HEK293 (cell line): ENCODE data around the gene DGUOK.

Source experiments
- CTCF ChIP-seq: fragments of 450-650 bp; formaldehyde crosslinking; IDR thresholded peaks from 2 replicates; pipeline ENCODE4 v1.5.1; 2016; ENCODE audit warnings: missing biosample characterization, missing genetic modification characterization
- ZNF580 ChIP-seq: fragments of 450-650 bp; formaldehyde crosslinking; IDR thresholded peaks from 2 replicates; pipeline ENCODE4 v1.5.1; 2016; ENCODE audit warnings: missing biosample characterization, missing genetic modification characterization
- ZNF830 ChIP-seq: fragments of 450-650 bp; IDR thresholded peaks from 2 replicates; pipeline ENCODE4 v1.5.0; 2018; ENCODE audit warnings: missing biosample characterization, missing genetic modification characterization, low read depth, mild to moderate bottlenecking, moderate library complexity
- TF ChIP-seq, protein P1 (sequence below): sonication (generic); formaldehyde crosslinking; IDR thresholded peaks from 2 replicates; pipeline ENCODE4 v1.8.1; 2022; ENCODE audit warnings: mild to moderate bottlenecking, moderate library complexity, missing genetic modification reagents
- TF ChIP-seq, protein P2 (sequence below): fragments of 450-650 bp; formaldehyde crosslinking; IDR thresholded peaks from 2 replicates; pipeline ENCODE4 v1.5.1; 2016; ENCODE audit warnings: missing biosample characterization, missing genetic modification characterization
- TF ChIP-seq, protein P3 (sequence below): fragments of 450-650 bp; formaldehyde crosslinking; IDR thresholded peaks from 2 replicates; pipeline ENCODE4 v1.5.1; 2016; ENCODE audit warnings: missing biosample characterization, missing genetic modification characterization

- TF ChIP-seq CTCF (tag by site-specific recombination) (no peak), ZNF580 (tag by site-specific recombination) (no peak), ZNF830 (no peak)
- TF ChIP-seq, protein P1, sequence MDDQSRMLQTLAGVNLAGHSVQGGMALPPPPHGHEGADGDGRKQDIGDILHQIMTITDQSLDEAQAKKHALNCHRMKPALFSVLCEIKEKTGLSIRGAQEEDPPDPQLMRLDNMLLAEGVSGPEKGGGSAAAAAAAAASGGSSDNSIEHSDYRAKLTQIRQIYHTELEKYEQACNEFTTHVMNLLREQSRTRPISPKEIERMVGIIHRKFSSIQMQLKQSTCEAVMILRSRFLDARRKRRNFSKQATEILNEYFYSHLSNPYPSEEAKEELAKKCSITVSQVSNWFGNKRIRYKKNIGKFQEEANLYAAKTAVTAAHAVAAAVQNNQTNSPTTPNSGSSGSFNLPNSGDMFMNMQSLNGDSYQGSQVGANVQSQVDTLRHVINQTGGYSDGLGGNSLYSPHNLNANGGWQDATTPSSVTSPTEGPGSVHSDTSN (CRISPR knock-in tag) = no peak
- TF ChIP-seq, protein P2, sequence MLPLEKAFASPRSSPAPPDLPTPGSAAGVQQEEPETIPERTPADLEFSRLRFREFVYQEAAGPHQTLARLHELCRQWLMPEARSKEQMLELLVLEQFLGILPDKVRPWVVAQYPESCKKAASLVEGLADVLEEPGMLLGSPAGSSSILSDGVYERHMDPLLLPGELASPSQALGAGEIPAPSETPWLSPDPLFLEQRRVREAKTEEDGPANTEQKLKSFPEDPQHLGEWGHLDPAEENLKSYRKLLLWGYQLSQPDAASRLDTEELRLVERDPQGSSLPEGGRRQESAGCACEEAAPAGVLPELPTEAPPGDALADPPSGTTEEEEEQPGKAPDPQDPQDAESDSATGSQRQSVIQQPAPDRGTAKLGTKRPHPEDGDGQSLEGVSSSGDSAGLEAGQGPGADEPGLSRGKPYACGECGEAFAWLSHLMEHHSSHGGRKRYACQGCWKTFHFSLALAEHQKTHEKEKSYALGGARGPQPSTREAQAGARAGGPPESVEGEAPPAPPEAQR (tag by site-specific recombination) = no peak
- TF ChIP-seq, protein P3, sequence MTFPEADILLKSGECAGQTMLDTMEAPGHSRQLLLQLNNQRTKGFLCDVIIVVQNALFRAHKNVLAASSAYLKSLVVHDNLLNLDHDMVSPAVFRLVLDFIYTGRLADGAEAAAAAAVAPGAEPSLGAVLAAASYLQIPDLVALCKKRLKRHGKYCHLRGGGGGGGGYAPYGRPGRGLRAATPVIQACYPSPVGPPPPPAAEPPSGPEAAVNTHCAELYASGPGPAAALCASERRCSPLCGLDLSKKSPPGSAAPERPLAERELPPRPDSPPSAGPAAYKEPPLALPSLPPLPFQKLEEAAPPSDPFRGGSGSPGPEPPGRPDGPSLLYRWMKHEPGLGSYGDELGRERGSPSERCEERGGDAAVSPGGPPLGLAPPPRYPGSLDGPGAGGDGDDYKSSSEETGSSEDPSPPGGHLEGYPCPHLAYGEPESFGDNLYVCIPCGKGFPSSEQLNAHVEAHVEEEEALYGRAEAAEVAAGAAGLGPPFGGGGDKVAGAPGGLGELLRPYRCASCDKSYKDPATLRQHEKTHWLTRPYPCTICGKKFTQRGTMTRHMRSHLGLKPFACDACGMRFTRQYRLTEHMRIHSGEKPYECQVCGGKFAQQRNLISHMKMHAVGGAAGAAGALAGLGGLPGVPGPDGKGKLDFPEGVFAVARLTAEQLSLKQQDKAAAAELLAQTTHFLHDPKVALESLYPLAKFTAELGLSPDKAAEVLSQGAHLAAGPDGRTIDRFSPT (tag by site-specific recombination) = no peak
Measured at GRCh38 chr2:73930386-73930785, 3.7 kb downstream of the DGUOK start.
